Ovary (tissue), 3 donors: ENCODE measurements around the gene SRMS.

Experiments
- POLR2A ChIP-seq: fragments of 450-650 bp; IDR thresholded peaks from one replicate; pipeline ENCODE4 v1.6.1; 2017; ENCODE audit warnings: antibody characterized with exemption, mild to moderate bottlenecking, moderate library complexity
- TF ChIP-seq, protein P1 (sequence below), 3 donors: fragments of 450-650 bp in 2 of 3; fragments of 200-600 bp in 1 of 3; IDR thresholded peaks; one replicate each; pipeline versions ENCODE4 v1.5.1 to v1.8.0; 2016 to 2022; ENCODE audit warnings: antibody characterized with exemption in 3 of 3, mild to moderate bottlenecking in 1 of 3
- donor health status: DM: no; HTN: no; CAD: no.

DNA sequence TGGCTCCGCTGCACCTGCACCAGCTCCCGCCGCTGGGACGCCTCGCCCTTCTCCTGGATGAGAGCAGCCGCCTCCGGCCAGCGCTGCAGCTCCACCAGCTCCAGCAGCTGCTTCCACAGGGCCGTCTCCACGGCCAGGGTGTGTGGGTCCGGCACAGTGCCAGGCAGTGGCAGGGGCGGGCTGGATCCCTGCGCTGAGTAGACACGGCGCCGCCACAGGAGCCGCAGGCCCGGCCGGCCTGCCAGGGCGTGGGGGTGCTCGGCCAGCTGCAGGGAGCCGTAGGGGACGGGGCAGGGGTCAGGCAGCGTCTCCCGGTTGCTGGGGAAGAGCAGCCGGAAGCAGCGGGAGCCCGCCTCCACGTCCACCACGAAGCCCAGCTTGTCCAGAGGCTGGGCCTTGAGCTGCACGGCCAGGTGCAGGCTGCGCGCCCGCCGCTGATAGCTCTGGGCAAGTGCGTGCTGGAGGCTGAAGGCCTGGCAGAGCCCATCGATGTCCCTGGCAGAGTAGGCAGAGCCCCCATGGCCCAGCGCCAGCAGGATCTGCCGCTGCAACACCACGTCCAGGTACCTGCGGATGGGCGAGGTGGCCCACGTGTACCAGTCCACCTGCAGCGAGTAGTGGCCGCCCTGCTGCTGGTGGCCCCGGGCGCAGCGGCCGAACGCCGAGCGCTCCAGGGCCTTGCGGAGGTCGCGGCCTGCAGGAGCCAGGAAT lies 15.8 kb upstream of the SRMS start:
- TF ChIP-seq, protein P1, sequence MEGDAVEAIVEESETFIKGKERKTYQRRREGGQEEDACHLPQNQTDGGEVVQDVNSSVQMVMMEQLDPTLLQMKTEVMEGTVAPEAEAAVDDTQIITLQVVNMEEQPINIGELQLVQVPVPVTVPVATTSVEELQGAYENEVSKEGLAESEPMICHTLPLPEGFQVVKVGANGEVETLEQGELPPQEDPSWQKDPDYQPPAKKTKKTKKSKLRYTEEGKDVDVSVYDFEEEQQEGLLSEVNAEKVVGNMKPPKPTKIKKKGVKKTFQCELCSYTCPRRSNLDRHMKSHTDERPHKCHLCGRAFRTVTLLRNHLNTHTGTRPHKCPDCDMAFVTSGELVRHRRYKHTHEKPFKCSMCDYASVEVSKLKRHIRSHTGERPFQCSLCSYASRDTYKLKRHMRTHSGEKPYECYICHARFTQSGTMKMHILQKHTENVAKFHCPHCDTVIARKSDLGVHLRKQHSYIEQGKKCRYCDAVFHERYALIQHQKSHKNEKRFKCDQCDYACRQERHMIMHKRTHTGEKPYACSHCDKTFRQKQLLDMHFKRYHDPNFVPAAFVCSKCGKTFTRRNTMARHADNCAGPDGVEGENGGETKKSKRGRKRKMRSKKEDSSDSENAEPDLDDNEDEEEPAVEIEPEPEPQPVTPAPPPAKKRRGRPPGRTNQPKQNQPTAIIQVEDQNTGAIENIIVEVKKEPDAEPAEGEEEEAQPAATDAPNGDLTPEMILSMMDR (IDR thresholded peaks at IDR 0.05) = no peak
- no peak for TF ChIP-seq POLR2A
